ENCODE results near the gene FAM186B.

The FAM186B gene

GRCh38 chr12:49646871-49647654 lies 41.6 kb upstream of the FAM186B start:
- Histone ChIP-seq H3K36me3 (ENCODE audit: insufficient read depth, low read length) (peaks cover 50% of the 10 kb centered on the region), H3K9ac (ENCODE audit: insufficient read length) (no peak overlapping the region), H3K9me3 (ENCODE audit: low read depth, low read length) (no peaks in the 10 kb centered on the region), H3K4me3 (no peak overlapping the region), H3K27ac (peak overlapping the region; percentile 79; the same call in 1 of the 2 replicates)
- DNase-seq (ENCODE audit: low read depth, low spot score): no peak
- no peak for TF ChIP-seq EZH2 (IDR thresholded peaks at IDR 0.05)
- TF ChIP-seq POLR2AphosphoS5 (IDR thresholded peaks at IDR 0.05; ENCODE audit: borderline replicate concordance, low read depth, low read length): no peak
- no peak for TF ChIP-seq FOXP2 (optimal IDR thresholded peaks at IDR 0.05; ENCODE audit: control extremely low read depth, extremely low read length, insufficient read depth)

GRCh38 chr12:49646331-49646830 lies 40.9 kb upstream of the FAM186B start:
- Histone ChIP-seq H3K36me3 (ENCODE audit: insufficient read depth, low read length) (peaks cover 50% of the 10 kb centered on the region), H3K9ac (ENCODE audit: insufficient read length) (no peak overlapping the region), H3K9me3 (ENCODE audit: low read depth, low read length) (no peaks in the 10 kb centered on the region), H3K4me3 (no peak overlapping the region), H3K27ac (no peak overlapping the region)
- no peak for DNase-seq (ENCODE audit: low read depth, low spot score)
- no peak for TF ChIP-seq EZH2 (IDR thresholded peaks at IDR 0.05)
- TF ChIP-seq POLR2AphosphoS5 (IDR thresholded peaks at IDR 0.05; ENCODE audit: borderline replicate concordance, low read depth, low read length): no peak
- no peak for TF ChIP-seq FOXP2 (optimal IDR thresholded peaks at IDR 0.05; ENCODE audit: control extremely low read depth, extremely low read length, insufficient read depth)

GRCh38 chr12:49645146-49646039 lies 40.0 kb upstream of the FAM186B start:
- Histone ChIP-seq H3K36me3 (ENCODE audit: insufficient read depth, low read length) (peaks cover 50% of the 10 kb centered on the region), H3K4me3 (no peak overlapping the region), H3K9ac (ENCODE audit: insufficient read length) (no peak overlapping the region), H3K27ac (no peak overlapping the region), H3K9me3 (ENCODE audit: low read depth, low read length) (no peaks in the 10 kb centered on the region)
- no peak for DNase-seq (ENCODE audit: low read depth, low spot score)
- TF ChIP-seq FOXP2 (optimal IDR thresholded peaks at IDR 0.05; ENCODE audit: control extremely low read depth, extremely low read length, insufficient read depth): no peak
- TF ChIP-seq EZH2 (IDR thresholded peaks at IDR 0.05): no peak
- TF ChIP-seq POLR2AphosphoS5 (IDR thresholded peaks at IDR 0.05; ENCODE audit: borderline replicate concordance, low read depth, low read length): no peak

- Histone ChIP-seq H3K9me3 (ENCODE audit: low read depth, low read length) (no peaks in the 10 kb centered on the region), H3K27ac (no peak overlapping the region), H3K4me3 (no peak overlapping the region), H3K36me3 (ENCODE audit: insufficient read depth, low read length) (peaks cover 50% of the 10 kb centered on the region), H3K9ac (ENCODE audit: insufficient read length) (no peak overlapping the region)
- TF ChIP-seq FOXP2 (optimal IDR thresholded peaks at IDR 0.05; ENCODE audit: control extremely low read depth, extremely low read length, insufficient read depth): no peak
- TF ChIP-seq POLR2AphosphoS5 (IDR thresholded peaks at IDR 0.05; ENCODE audit: borderline replicate concordance, low read depth, low read length): no peak
- TF ChIP-seq EZH2 (IDR thresholded peaks at IDR 0.05): no peak
- no peak for DNase-seq (ENCODE audit: low read depth, low spot score)
Observed at GRCh38 chr12:49644620-49644994, 39.2 kb upstream of the FAM186B start.

GRCh38 chr12:49643961-49644619 lies 38.7 kb upstream of the FAM186B start:
- DNase-seq (ENCODE audit: low read depth, low spot score): no peak
- Histone ChIP-seq H3K9ac (ENCODE audit: insufficient read length) (no peak overlapping the region), H3K9me3 (ENCODE audit: low read depth, low read length) (no peaks in the 10 kb centered on the region), H3K4me3 (no peak overlapping the region), H3K27ac (no peak overlapping the region), H3K36me3 (ENCODE audit: insufficient read depth, low read length) (peaks cover 46% of the 10 kb centered on the region)
- no peak for TF ChIP-seq FOXP2 (optimal IDR thresholded peaks at IDR 0.05; ENCODE audit: control extremely low read depth, extremely low read length, insufficient read depth)

GRCh38 chr12:49643135-49643534 lies 37.7 kb upstream of the FAM186B start:
- Histone ChIP-seq H3K9ac (ENCODE audit: insufficient read length) (no peak overlapping the region), H3K9me3 (ENCODE audit: low read depth, low read length) (no peaks in the 10 kb centered on the region), H3K4me3 (no peak overlapping the region), H3K27ac (no peak overlapping the region), H3K36me3 (ENCODE audit: insufficient read depth, low read length) (peaks cover 39% of the 10 kb centered on the region)
- DNase-seq (ENCODE audit: low read depth, low spot score): no peak
- TF ChIP-seq FOXP2 (optimal IDR thresholded peaks at IDR 0.05; ENCODE audit: control extremely low read depth, extremely low read length, insufficient read depth) (no peak), POLR2AphosphoS5 (IDR thresholded peaks at IDR 0.05; ENCODE audit: borderline replicate concordance, low read depth, low read length) (no peak), EZH2 (IDR thresholded peaks at IDR 0.05) (no peak)

GRCh38 chr12:49642370-49642802 lies 36.9 kb upstream of the FAM186B start:
- DNase-seq (ENCODE audit: low read depth, low spot score): no peak
- Histone ChIP-seq H3K36me3 (ENCODE audit: insufficient read depth, low read length) (peaks cover 38% of the 10 kb centered on the region), H3K9me3 (ENCODE audit: low read depth, low read length) (no peaks in the 10 kb centered on the region), H3K4me3 (no peak overlapping the region), H3K27ac (no peak overlapping the region), H3K9ac (ENCODE audit: insufficient read length) (no peak overlapping the region)
- TF ChIP-seq FOXP2 (optimal IDR thresholded peaks at IDR 0.05; ENCODE audit: control extremely low read depth, extremely low read length, insufficient read depth): no peak
- TF ChIP-seq POLR2AphosphoS5 (IDR thresholded peaks at IDR 0.05; ENCODE audit: borderline replicate concordance, low read depth, low read length): no peak
- no peak for TF ChIP-seq EZH2 (IDR thresholded peaks at IDR 0.05)
